Measurements from ENCODE around the gene SNRNP200.

The SNRNP200 gene

GRCh38 chr2:96336104-96336775 is 30.9 kb upstream of the SNRNP200 start:
- peaks cover 4 to 7% of the 10 kb centered on the region in 2 experiments; a peak in 2 of 3 replicates for H3K36me3 ChIP-seq (ENCODE audit: control insufficient read depth in 2 of 2, insufficient read depth in 1 of 2, low read length in 2 of 2)
- H3K4me1 ChIP-seq (ENCODE audit: control insufficient read depth, insufficient read depth, low read length), result peaks cover 5% of the 10 kb centered on the region; the same call in 1 of the 2 replicates
- H3K4me3 ChIP-seq (ENCODE audit: low read depth, low read length), result peak overlapping the region; percentile 72
- no peaks in the 10 kb centered on the region for H3K9me3 ChIP-seq (ENCODE audit: control insufficient read depth, insufficient read depth, low read depth, low read length)
- ChIA-PET CTCF (interaction anchor here (0.7 to 2.5 kb wide), 5 partner anchors 16 to 528 kb away, joined by 3 to 8 read pairs (median 3); partner anchors contain the start of gene CNNM3), POLR2A (interaction anchor here (0.7 to 3.2 kb wide), 8 partner anchors 9 to 102 kb away, joined by 3 to 43 read pairs (median 3); partner anchors contain the start of gene SNRNP200)
- H3K27ac ChIP-seq (ENCODE audit: extremely low read depth, low read depth, low read length), result peak overlapping the region; percentile 93
- TF ChIP-seq ZNF214 (tag by site-specific recombination; IDR thresholded peaks at IDR 0.05; ENCODE audit: borderline replicate concordance) (no peak), SP7 (tag by site-specific recombination; IDR thresholded peaks at IDR 0.05) (peak; percentile 45; the same call in 1 of the 2 replicates), PATZ1 (tag by site-specific recombination; IDR thresholded peaks at IDR 0.05) (no peak; the same call in 1 of the 2 replicates), KLF1 (tag by site-specific recombination; IDR thresholded peaks at IDR 0.05) (peak; percentile 3; the same call in 1 of the 2 replicates), ZNF645 (tag by site-specific recombination; IDR thresholded peaks at IDR 0.05) (no peak), ZNF366 (tag by site-specific recombination; conservative IDR thresholded peaks at IDR 0.05) (peak; percentile 42; the same call in 1 of the 2 replicates), ZNF335 (tag by site-specific recombination; conservative IDR thresholded peaks at IDR 0.05) (peak; percentile 34; the same call in 1 of the 2 replicates), ZNF121 (tag by site-specific recombination; IDR thresholded peaks at IDR 0.05) (no peak), GLIS2 (tag by site-specific recombination; IDR thresholded peaks at IDR 0.05) (no peak), ZBTB20 (tag by site-specific recombination; IDR thresholded peaks at IDR 0.05) (peak; percentile 88), ZNF513 (tag by site-specific recombination; IDR thresholded peaks at IDR 0.05) (peak; percentile 31; the same call in 1 of the 2 replicates), ZNF623 (tag by site-specific recombination; IDR thresholded peaks at IDR 0.05) (no peak), ZNF449 (tag by site-specific recombination; IDR thresholded peaks at IDR 0.05) (no peak), ZBTB11 (tag by site-specific recombination; conservative IDR thresholded peaks at IDR 0.05; ENCODE audit: low read depth) (0 out of 2 replicates have a peak, but pooled peaks have one; percentile 12), KLF8 (tag by site-specific recombination; IDR thresholded peaks at IDR 0.05) (peak; percentile 41; the same call in 1 of the 2 replicates), ZNF324 (tag by site-specific recombination; IDR thresholded peaks at IDR 0.05) (0 out of 2 replicates have a peak, but pooled peaks have one; percentile 6), ZFP69B (tag by site-specific recombination; IDR thresholded peaks at IDR 0.05) (no peak), ZBTB48 (tag by site-specific recombination; IDR thresholded peaks at IDR 0.05) (peak; percentile 19; the same call in 1 of the 2 replicates), REST (tag by site-specific recombination; IDR thresholded peaks at IDR 0.05) (no peak), ZNF660 (tag by site-specific recombination; IDR thresholded peaks at IDR 0.05) (0 out of 2 replicates have a peak, but pooled peaks have one; percentile 31), ZNF18 (tag by site-specific recombination; IDR thresholded peaks at IDR 0.05) (0 out of 2 replicates have a peak, but pooled peaks have one; percentile 18)
